ENCODE data around the gene ANO9. TPM values are rescaled to one million over a fixed set of nuclear protein-coding genes. Genes with fewer than 3 reads are reported as not detected.

Gene ANO9
- total RNA-seq, 2 donors from 2014 or later: 8.4 to 9.1 TPM

GRCh38 chr11:486189-486588 is 44.4 kb upstream of the ANO9 start:
- intact Hi-C loops (cut with DNase I): no loop called here
- TF ChIP-seq POLR2A (IDR thresholded peaks at IDR 0.05) (no peak), POLR2AphosphoS5 (IDR thresholded peaks at IDR 0.05) (no peak), CTCF (IDR thresholded peaks at IDR 0.05) (no peak)
- H3K27ac ChIP-seq: no peak overlapping the region
- no peak overlapping the region for H3K4me3 ChIP-seq
- no peak for DNase-seq (ENCODE audit: low spot score)
- no peaks in the 10 kb centered on the region for H3K36me3 ChIP-seq
- WGBS: 93% methylated on average over 23 of the region's 23 CpGs
- no peaks in the 10 kb centered on the region for H3K4me1 ChIP-seq (replicated peaks)
- H3K9me3 ChIP-seq: no peaks in the 10 kb centered on the region
- H3K27me3 ChIP-seq (replicated peaks; ENCODE audit: insufficient read depth): no peaks in the 10 kb centered on the region

GRCh38 chr11:484616-485015 is 42.8 kb upstream of the ANO9 start:
- no peak for DNase-seq (ENCODE audit: low spot score)
- Histone ChIP-seq H3K4me3 (no peak overlapping the region), H3K9me3 (no peaks in the 10 kb centered on the region), H3K27ac (no peak overlapping the region), H3K27me3 (replicated peaks; ENCODE audit: insufficient read depth) (no peaks in the 10 kb centered on the region), H3K4me1 (replicated peaks) (no peaks in the 10 kb centered on the region), H3K36me3 (no peaks in the 10 kb centered on the region)
- WGBS: 95% methylated on average over 38 of the region's 38 CpGs
- intact Hi-C loops (cut with DNase I): no loop called here
- TF ChIP-seq POLR2AphosphoS5 (IDR thresholded peaks at IDR 0.05): no peak
- TF ChIP-seq CTCF (IDR thresholded peaks at IDR 0.05): no peak
- no peak for TF ChIP-seq POLR2A (IDR thresholded peaks at IDR 0.05)

GRCh38 chr11:479311-479710 is 37.5 kb upstream of the ANO9 start:
- Histone ChIP-seq H3K27ac (no peak overlapping the region), H3K9me3 (no peaks in the 10 kb centered on the region), H3K27me3 (replicated peaks; ENCODE audit: insufficient read depth) (no peaks in the 10 kb centered on the region), H3K4me1 (replicated peaks) (no peaks in the 10 kb centered on the region), H3K4me3 (no peak overlapping the region), H3K36me3 (no peaks in the 10 kb centered on the region)
- 85% methylated on average over 13 of the region's 13 CpGs for WGBS
- intact Hi-C loops (cut with DNase I): no loop called here
- DNase-seq (ENCODE audit: low spot score): no peak
- TF ChIP-seq POLR2A (IDR thresholded peaks at IDR 0.05) (no peak), POLR2AphosphoS5 (IDR thresholded peaks at IDR 0.05) (no peak), CTCF (IDR thresholded peaks at IDR 0.05) (no peak)

GRCh38 chr11:477052-477715 is 35.4 kb upstream of the ANO9 start:
- Histone ChIP-seq H3K27me3 (replicated peaks; ENCODE audit: insufficient read depth) (no peaks in the 10 kb centered on the region), H3K4me3 (no peak overlapping the region), H3K36me3 (no peaks in the 10 kb centered on the region), H3K9me3 (no peaks in the 10 kb centered on the region), H3K27ac (no peak overlapping the region), H3K4me1 (replicated peaks) (no peaks in the 10 kb centered on the region)
- 83% methylated on average over 16 of the region's 16 CpGs for WGBS
- TF ChIP-seq POLR2AphosphoS5 (IDR thresholded peaks at IDR 0.05): no peak
- no peak for TF ChIP-seq CTCF (IDR thresholded peaks at IDR 0.05)
- no peak for TF ChIP-seq POLR2A (IDR thresholded peaks at IDR 0.05)
- no peak for DNase-seq (ENCODE audit: low spot score)
- intact Hi-C loops (cut with DNase I): no loop called here

GRCh38 chr11:476416-476815 is 34.6 kb upstream of the ANO9 start:
- 91% methylated on average over 15 of the region's 15 CpGs for WGBS
- no peaks in the 10 kb centered on the region for H3K4me1 ChIP-seq (replicated peaks)

More at GRCh38 chr11:476416-476815, 34.6 kb upstream of the ANO9 start:
- no peak for TF ChIP-seq CTCF (IDR thresholded peaks at IDR 0.05)
- no peak for TF ChIP-seq POLR2A (IDR thresholded peaks at IDR 0.05)
- TF ChIP-seq POLR2AphosphoS5 (IDR thresholded peaks at IDR 0.05): no peak
- Histone ChIP-seq H3K9me3 (no peaks in the 10 kb centered on the region), H3K27me3 (replicated peaks; ENCODE audit: insufficient read depth) (no peaks in the 10 kb centered on the region), H3K4me3 (no peak overlapping the region), H3K27ac (no peak overlapping the region), H3K36me3 (no peaks in the 10 kb centered on the region)
- intact Hi-C loops (cut with DNase I): no loop called here
- DNase-seq (ENCODE audit: low spot score): no peak
